Gastrocnemius medialis (tissue), 4 donors: ENCODE data around the gene GRK6. TPM values are rescaled to one million over a fixed set of nuclear protein-coding genes. Genes with fewer than 3 reads are reported as not detected.

ENCODE experiments used
- ATAC-seq, 2 donors: fragments of 150-250 bp; one replicate each; pipeline ENCODE4 v1.9.1; 2016
- DNase-seq, 2 donors: peaks; one replicate each; pipeline ENCODE4 v3.0.0-alpha.2; 2019
- H3K27ac ChIP-seq, 4 donors: fragments of 200-600 bp; sonication (generic); 1 replicate in 1 of 4; 2 replicates in 3 of 4; pipeline ENCODE4 v1.5.1; 2016 to 2018; ENCODE audit warnings: mild to moderate bottlenecking in 2 of 4, moderate library complexity in 1 of 4
- H3K27me3 ChIP-seq, 3 donors: fragments of 200-600 bp; sonication (generic) in 2 of 3; 1 replicate in 1 of 3; 2 replicates in 2 of 3; pipeline versions ENCODE4 v1.5.1 to v1.6.0; 2016 to 2019; ENCODE audit warnings: mild to moderate bottlenecking in 1 of 3, moderate library complexity in 1 of 3
- H3K36me3 ChIP-seq, 2 donors: fragments of 200-600 bp; sonication (generic) in 1 of 2; one replicate each; pipeline ENCODE4 v1.5.1; 2017 to 2018
- H3K4me1 ChIP-seq, 2 donors: fragments of 200-600 bp; sonication (generic) in 1 of 2; one replicate each; pipeline ENCODE4 v1.5.1; 2016 to 2017; ENCODE audit warnings: mild to moderate bottlenecking in 2 of 2
- H3K4me3 ChIP-seq, 4 donors: fragments of 200-600 bp; sonication (generic) in 3 of 4; 1 replicate in 1 of 4; 2 replicates in 3 of 4; pipeline ENCODE4 v1.5.1; 2016 to 2019; ENCODE audit warnings: mild to moderate bottlenecking in 2 of 4
- H3K9me3 ChIP-seq, 3 donors: fragments of 200-600 bp; sonication (generic) in 2 of 3; 1 replicate in 1 of 3; 2 replicates in 2 of 3; pipeline ENCODE4 v1.5.1; 2016 to 2019
- POLR2A ChIP-seq, 2 donors: fragments of 450-650 bp; IDR thresholded peaks; one replicate each; pipeline ENCODE4 v1.6.1; 2017; ENCODE audit warnings: antibody characterized with exemption in 2 of 2, mild to moderate bottlenecking in 2 of 2, moderate library complexity in 2 of 2
- in situ Hi-C, 4 donors: fragments of 200-750 bp; cut with MboI; loops; one replicate each; pipeline versions ENCODE4 v1.15.0 to v1.8.0; 2017; ENCODE audit warnings: low sequenced_read_pairs in 4 of 4
- intact Hi-C: fragments of 100-400 bp; cut with DNase I; formaldehyde crosslinking; loops from one replicate; pipeline ENCODE4 v1.15.1; 2023; ENCODE audit warnings: low total_unique reads
- total RNA-seq, 4 donors: library from RNA; depleted of rRNA; stranded (reverse); fragments of >200 nt; gene quantifications; one replicate each; pipeline versions ENCODE4 v1.1.0 to v1.2.3, GENCODE V29; 2016
- TF ChIP-seq, protein P1 (sequence below), 5 experiments: fragments of 450-650 bp in 3 of 5; fragments of 200-600 bp in 2 of 5; sonication (generic) in 2 of 5; IDR thresholded peaks in 4 of 5; conservative IDR thresholded peaks in 1 of 5; 1 replicate in 4 of 5; 2 replicates in 1 of 5; pipeline ENCODE4 v1.5.1; 2016 to 2019; ENCODE audit warnings: antibody characterized with exemption in 5 of 5, mild to moderate bottlenecking in 3 of 5, moderate library complexity in 3 of 5

GRK6 gene
- total RNA-seq, 4 donors from 2014 or later = 12.7 to 40.5 (median 32.2) TPM

DNA sequence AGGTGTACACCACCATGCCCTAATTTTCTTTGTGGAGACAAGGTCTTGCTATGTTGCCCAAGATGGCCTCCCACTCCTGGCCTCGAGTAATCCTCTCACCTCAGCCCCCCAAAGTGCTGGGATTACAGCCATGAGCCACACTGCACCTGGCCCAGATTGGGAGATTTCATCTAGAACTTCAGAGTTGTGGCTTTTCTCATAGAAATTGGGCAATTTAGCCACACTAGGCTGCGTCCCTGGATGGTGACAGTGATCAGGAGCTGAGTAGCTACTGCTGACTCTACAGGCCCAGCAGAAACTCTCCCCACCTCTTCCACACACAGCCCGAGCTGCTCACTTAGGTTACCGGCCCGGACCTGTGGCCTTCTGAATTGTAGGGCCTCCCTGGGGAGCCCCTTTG lies 33.7 kb upstream of the GRK6 start:
- no peaks in the 10 kb centered on the region for H3K36me3 ChIP-seq
- DNase-seq = no peak
- no peak for ATAC-seq
- H3K4me3 ChIP-seq = no peak overlapping the region
- no peaks in the 10 kb centered on the region for H3K4me1 ChIP-seq
- H3K9me3 ChIP-seq = no peaks in the 10 kb centered on the region
- in situ Hi-C loops = loop anchor here (5.0 to 25.0 kb wide), 4 partner anchors 52 to 120 kb away; partner anchors contain the start of genes DDX41 (in 1 of the 4), DOK3 (in 1 of the 4) and PRR7 (in 1 of the 4)
- H3K27ac ChIP-seq = no peak overlapping the region
- intact Hi-C loops = no loop called here
- H3K27me3 ChIP-seq = peaks cover 0 to 2% (median 0%) of the 10 kb centered on the region in 3 donors
- TF ChIP-seq, protein P1, sequence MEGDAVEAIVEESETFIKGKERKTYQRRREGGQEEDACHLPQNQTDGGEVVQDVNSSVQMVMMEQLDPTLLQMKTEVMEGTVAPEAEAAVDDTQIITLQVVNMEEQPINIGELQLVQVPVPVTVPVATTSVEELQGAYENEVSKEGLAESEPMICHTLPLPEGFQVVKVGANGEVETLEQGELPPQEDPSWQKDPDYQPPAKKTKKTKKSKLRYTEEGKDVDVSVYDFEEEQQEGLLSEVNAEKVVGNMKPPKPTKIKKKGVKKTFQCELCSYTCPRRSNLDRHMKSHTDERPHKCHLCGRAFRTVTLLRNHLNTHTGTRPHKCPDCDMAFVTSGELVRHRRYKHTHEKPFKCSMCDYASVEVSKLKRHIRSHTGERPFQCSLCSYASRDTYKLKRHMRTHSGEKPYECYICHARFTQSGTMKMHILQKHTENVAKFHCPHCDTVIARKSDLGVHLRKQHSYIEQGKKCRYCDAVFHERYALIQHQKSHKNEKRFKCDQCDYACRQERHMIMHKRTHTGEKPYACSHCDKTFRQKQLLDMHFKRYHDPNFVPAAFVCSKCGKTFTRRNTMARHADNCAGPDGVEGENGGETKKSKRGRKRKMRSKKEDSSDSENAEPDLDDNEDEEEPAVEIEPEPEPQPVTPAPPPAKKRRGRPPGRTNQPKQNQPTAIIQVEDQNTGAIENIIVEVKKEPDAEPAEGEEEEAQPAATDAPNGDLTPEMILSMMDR (IDR thresholded peaks at IDR 0.05 in 4 of 5, conservative IDR thresholded peaks at IDR 0.05 in 1 of 5) = no peak
- TF ChIP-seq POLR2A (IDR thresholded peaks at IDR 0.05) = no peak

DNA sequence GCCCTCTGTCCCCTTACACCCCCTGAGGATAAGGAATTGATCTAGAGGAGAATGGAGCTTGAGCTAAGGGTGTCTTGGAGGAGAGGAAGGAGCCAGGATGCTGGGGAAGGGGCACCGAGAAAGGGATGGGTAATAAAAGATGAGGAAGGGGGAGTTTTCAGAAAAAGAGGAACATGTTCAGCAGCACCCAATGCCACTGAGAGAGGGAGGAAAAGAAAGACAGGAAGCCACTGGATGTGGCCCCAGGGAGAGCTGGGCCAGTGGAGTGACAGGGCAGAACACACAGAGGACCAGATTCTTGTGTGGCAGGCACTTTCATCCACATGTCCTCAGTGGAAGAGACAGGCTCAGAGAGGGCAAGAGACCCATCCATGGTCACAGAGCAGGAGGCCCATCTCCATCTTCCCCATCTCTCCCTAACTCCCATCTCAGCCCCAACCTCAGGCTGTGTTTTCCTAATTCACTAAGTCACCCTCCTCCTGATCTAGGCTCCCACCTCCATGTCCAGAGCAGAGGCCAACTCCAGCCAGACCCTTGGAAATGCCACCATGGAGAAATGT lies 33.2 kb upstream of the GRK6 start:
- Histone ChIP-seq H3K27ac (no peak overlapping the region), H3K27me3 (peaks cover 0 to 5% (median 4%) of the 10 kb centered on the region in 3 donors), H3K4me1 (no peaks in the 10 kb centered on the region), H3K9me3 (no peaks in the 10 kb centered on the region), H3K36me3 (no peaks in the 10 kb centered on the region), H3K4me3 (no peak overlapping the region)
- no peak for TF ChIP-seq POLR2A (IDR thresholded peaks at IDR 0.05)
- TF ChIP-seq, protein P1 (IDR thresholded peaks at IDR 0.05 in 4 of 5, conservative IDR thresholded peaks at IDR 0.05 in 1 of 5) = no peak
- ATAC-seq (no peak), DNase-seq (no peak)
- intact Hi-C loops = no loop called here
- in situ Hi-C loops = loop anchor here (5.0 to 25.0 kb wide), 4 partner anchors 52 to 119 kb away; partner anchors contain the start of genes DDX41 (in 1 of the 4), DOK3 (in 1 of the 4) and PRR7 (in 1 of the 4)

DNA sequence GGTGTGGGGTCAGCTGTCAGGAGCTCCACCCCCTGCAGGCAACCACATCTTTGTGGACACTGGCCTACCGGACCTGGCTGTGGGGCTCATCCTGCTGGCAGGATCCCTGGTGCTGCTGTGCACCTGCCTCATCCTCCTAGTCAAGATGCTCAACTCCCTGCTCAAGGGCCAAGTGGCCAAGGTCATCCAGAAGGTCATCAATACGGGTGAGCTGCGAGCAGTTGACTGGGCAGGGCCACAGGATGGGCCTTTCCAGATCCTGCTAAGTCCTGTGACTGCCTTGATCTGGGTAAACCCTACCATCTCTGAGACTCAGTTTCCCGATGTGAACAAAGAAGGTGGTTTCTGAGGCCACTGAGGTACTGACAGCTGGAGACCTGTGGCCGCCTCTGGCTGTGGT lies 32.5 kb upstream of the GRK6 start:
- Histone ChIP-seq H3K27me3 (peaks cover 6 to 12% (median 11%) of the 10 kb centered on the region in 3 donors), H3K9me3 (no peaks in the 10 kb centered on the region), H3K4me3 (no peak overlapping the region), H3K36me3 (no peaks in the 10 kb centered on the region), H3K27ac (no peak overlapping the region), H3K4me1 (no peaks in the 10 kb centered on the region)
- intact Hi-C loops (no loop called here), in situ Hi-C loops (loop anchor here (5.0 to 25.0 kb wide), 4 partner anchors 51 to 118 kb away; partner anchors contain the start of genes DDX41 (in 1 of the 4), DOK3 (in 1 of the 4) and PRR7 (in 1 of the 4))
- no peak for ATAC-seq
- no peak for DNase-seq
- no peak for TF ChIP-seq POLR2A (IDR thresholded peaks at IDR 0.05)
- TF ChIP-seq, protein P1 (IDR thresholded peaks at IDR 0.05 in 4 of 5, conservative IDR thresholded peaks at IDR 0.05 in 1 of 5) = no peak

DNA sequence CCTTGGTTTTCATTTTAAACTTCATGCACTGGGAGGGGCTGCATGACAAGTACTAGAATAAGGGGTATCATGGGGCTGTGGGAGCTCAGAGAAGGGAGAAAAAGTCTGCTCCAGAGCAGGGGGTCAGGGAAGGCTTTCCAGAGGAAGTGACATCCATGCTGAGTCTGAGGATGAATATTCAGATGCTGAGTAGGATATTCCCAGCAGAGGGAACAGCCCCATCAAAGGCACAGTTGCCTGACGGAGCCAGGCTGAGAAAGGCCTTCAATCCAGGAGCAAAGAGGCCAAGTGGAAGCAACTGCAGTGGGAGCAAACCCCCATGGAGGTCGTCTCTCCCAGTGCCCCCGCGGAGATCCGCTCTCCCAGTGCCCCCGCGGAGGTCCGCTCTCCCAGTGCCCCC lies 30.4 kb upstream of the GRK6 start:
- Histone ChIP-seq H3K27me3 (peaks cover 27 to 32% (median 32%) of the 10 kb centered on the region in 3 donors), H3K27ac (no peak overlapping the region), H3K4me1 (peaks cover 3 to 8% of the 10 kb centered on the region in 2 donors), H3K4me3 (no peak overlapping the region), H3K36me3 (no peaks in the 10 kb centered on the region), H3K9me3 (no peaks in the 10 kb centered on the region)
- intact Hi-C loops (no loop called here), in situ Hi-C loops (loop anchor here in 2 of 4 donors (10.0 to 25.0 kb wide), 2 partner anchors 49 to 116 kb away; partner anchors contain the start of genes DDX41 (in 1 of the 2), DOK3 (in 1 of the 2) and PRR7 (in 1 of the 2))
- no peak for ATAC-seq
- DNase-seq = no peak
- TF ChIP-seq POLR2A (IDR thresholded peaks at IDR 0.05) = no peak
- TF ChIP-seq, protein P1 (IDR thresholded peaks at IDR 0.05 in 4 of 5, conservative IDR thresholded peaks at IDR 0.05 in 1 of 5) = no peak
